Lower leg skin (tissue), 4 donors: Measurements from ENCODE around the gene ST6GALNAC3. TPM values are rescaled to one million over a fixed set of nuclear protein-coding genes. Genes with fewer than 3 reads are reported as not detected.

Source experiments
- DNase-seq, 2 donors: peaks; one replicate each; pipeline ENCODE4 v3.0.0-alpha.2; 2019; ENCODE audit warnings: low spot score in 2 of 2
- H3K4me3 ChIP-seq: fragments of 200-600 bp; sonication (generic); 2 replicates; pipeline ENCODE4 v1.5.1; 2017; ENCODE audit warnings: mild to moderate bottlenecking, low read depth; ENCODE audit not compliant: poor library complexity, severe bottlenecking
- POLR2A ChIP-seq, 2 donors: fragments of 450-650 bp; IDR thresholded peaks; one replicate each; pipeline ENCODE4 v1.6.1; 2016 to 2017; ENCODE audit warnings: antibody characterized with exemption in 2 of 2, mild to moderate bottlenecking in 1 of 2, moderate library complexity in 1 of 2
- WGBS, 2 donors: methylation state at CpG; one replicate each; pipeline ENCODE4 v1.1.5; 2018; 5-methylcytosine and 5-hydroxymethylcytosine counted together
- intact Hi-C: fragments of 100-400 bp; cut with DNase I; formaldehyde crosslinking; loops from one replicate; pipeline ENCODE4 v1.15.0; 2023; ENCODE audit warnings: low total_unique reads
- total RNA-seq, 4 donors: library from RNA; depleted of rRNA; stranded (reverse); fragments of >200 nt; gene quantifications; one replicate each; pipeline ENCODE4 v1.1.0, GENCODE V29; 2016
- TF ChIP-seq, protein P1 (sequence below), 3 donors: fragments of 450-650 bp; IDR thresholded peaks; one replicate each; pipeline ENCODE4 v1.5.1; 2016; ENCODE audit warnings: antibody characterized with exemption in 3 of 3, mild to moderate bottlenecking in 3 of 3, moderate library complexity in 2 of 3

Gene ST6GALNAC3
- total RNA-seq, 4 donors from 2014 or later, result 1.5 to 3.8 (median 3.0) TPM

DNA sequence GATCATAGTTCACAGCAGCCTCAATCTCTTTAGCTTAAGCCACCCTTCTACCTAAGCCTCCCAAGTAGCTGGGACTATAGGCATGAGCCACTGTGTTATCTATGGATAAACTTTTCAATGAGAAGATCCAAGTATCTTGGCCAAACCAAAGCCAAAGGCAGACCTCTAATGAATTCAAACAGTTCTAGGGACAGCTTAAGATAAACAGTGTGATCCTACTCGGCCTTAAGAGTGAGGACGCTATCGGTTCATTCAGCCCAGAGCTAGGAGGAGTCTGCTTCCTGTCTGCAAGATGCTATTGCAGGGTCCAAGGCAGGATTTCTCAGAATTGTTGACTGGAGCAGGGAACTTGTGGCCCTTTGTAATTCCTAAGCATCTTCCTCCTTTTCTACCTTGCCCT lies 368.7 kb downstream of the ST6GALNAC3 start:
- WGBS, 2 donors, result 71 to 91% methylated on average over 3 of the region's 3 CpGs
- H3K4me3 ChIP-seq, result no peak overlapping the region
- TF ChIP-seq POLR2A (IDR thresholded peaks at IDR 0.05), result no peak
- TF ChIP-seq, protein P1, sequence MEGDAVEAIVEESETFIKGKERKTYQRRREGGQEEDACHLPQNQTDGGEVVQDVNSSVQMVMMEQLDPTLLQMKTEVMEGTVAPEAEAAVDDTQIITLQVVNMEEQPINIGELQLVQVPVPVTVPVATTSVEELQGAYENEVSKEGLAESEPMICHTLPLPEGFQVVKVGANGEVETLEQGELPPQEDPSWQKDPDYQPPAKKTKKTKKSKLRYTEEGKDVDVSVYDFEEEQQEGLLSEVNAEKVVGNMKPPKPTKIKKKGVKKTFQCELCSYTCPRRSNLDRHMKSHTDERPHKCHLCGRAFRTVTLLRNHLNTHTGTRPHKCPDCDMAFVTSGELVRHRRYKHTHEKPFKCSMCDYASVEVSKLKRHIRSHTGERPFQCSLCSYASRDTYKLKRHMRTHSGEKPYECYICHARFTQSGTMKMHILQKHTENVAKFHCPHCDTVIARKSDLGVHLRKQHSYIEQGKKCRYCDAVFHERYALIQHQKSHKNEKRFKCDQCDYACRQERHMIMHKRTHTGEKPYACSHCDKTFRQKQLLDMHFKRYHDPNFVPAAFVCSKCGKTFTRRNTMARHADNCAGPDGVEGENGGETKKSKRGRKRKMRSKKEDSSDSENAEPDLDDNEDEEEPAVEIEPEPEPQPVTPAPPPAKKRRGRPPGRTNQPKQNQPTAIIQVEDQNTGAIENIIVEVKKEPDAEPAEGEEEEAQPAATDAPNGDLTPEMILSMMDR (IDR thresholded peaks at IDR 0.05), result no peak
- intact Hi-C loops, result no loop called here
- DNase-seq, result no peak

DNA sequence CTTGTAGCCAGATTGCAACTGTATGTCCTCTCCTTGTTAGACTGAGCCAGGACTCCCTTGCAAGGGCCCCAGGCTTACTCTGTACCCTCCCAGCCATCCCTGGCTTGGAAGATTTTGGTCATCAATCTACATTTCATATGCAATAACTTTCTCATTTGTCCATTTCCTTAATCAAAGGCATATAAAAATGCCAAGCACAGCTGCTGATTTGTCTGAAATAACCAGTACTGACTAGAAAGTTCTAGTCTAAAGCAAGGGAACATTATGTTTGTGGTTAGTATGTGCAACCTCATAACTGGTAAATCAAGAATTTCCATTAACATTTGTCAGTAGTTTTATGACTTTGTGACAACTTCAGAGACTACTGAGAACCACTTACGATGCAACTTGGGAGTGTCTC lies 370.2 kb downstream of the ST6GALNAC3 start:
- no peak for DNase-seq
- TF ChIP-seq, protein P1 (IDR thresholded peaks at IDR 0.05), result no peak
- TF ChIP-seq POLR2A (IDR thresholded peaks at IDR 0.05), result no peak
- H3K4me3 ChIP-seq, result no peak overlapping the region
- intact Hi-C loops, result no loop called here
- 27 to 48% methylated on average over 1 of the region's 1 CpG for WGBS, 2 donors

DNA sequence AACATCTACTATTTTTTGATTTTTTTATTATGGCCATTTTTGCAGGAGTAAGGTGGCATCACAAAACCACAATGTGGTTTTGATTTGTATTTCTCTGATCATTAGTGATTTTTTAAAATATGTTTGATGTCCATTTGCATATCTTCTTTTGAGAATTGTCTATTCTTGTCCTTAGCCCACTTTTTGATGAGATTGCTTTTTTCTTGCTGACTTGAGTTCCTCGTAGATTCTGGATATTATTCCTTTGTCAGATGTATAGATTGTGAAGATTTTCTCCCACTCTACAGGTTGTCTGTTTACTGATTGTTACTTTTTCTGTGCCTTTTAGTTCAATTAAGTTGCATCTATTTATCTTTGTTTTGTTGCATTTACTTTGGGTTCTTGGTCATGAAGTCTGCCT lies 375.7 kb downstream of the ST6GALNAC3 start:
- no peak for DNase-seq
- WGBS, 2 donors, result 93 to 94% methylated on average over 1 of the region's 1 CpG
- H3K4me3 ChIP-seq, result no peak overlapping the region
- TF ChIP-seq, protein P1 (IDR thresholded peaks at IDR 0.05), result no peak
- TF ChIP-seq POLR2A (IDR thresholded peaks at IDR 0.05), result no peak
- intact Hi-C loops, result no loop called here

DNA sequence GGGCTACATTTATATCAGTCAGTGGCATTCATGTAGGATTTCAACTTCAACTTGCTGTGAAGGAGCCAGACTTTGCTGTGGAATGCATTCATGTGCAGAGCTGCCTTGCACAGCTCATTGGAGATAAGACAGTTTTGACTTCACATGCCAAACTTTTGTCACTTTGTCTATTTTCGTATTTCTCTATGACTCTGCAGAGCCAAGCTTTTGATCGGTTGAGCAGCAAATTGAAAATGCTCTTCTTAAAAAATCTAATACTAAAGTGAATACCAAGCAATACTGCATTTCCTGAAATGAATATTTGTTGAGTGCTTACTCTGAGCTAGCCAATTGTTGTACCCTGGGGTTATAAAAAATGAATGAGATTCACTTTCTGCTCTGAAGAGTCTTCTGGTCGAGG lies 388.7 kb downstream of the ST6GALNAC3 start:
- WGBS, 2 donors, result 58 to 64% methylated on average over 3 of the region's 3 CpGs
- no peak overlapping the region for H3K4me3 ChIP-seq
- intact Hi-C loops, result no loop called here

DNA sequence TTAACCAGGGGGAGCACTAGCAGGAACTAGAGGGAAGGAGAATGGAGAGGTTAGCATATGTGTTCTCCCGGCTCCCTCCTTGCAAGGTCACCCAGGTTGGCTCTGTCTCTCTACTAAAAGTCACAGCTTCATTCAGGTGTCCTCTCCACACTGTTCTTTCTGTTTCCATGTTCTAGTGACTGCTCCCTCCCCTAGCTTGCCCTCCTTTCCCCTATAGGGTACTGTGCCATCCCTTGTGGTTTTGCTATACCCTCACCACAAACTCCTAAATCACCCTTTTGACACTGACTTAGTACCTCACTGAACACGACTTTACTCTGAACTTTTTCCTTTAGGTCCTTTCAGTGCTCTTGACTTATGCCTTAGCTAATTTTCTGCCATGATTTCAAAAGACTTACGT lies 389.3 kb downstream of the ST6GALNAC3 start:
- 80 to 81% methylated on average over 3 of the region's 3 CpGs for WGBS, 2 donors
- intact Hi-C loops, result no loop called here
- no peak for DNase-seq
- TF ChIP-seq, protein P1 (IDR thresholded peaks at IDR 0.05), result no peak
- TF ChIP-seq POLR2A (IDR thresholded peaks at IDR 0.05), result no peak
- no peak overlapping the region for H3K4me3 ChIP-seq

More for the DNA sequence above, 388.7 kb downstream of the ST6GALNAC3 start:
- DNase-seq, result no peak
- no peak for TF ChIP-seq POLR2A (IDR thresholded peaks at IDR 0.05)
- TF ChIP-seq, protein P1 (IDR thresholded peaks at IDR 0.05), result no peak

DNA sequence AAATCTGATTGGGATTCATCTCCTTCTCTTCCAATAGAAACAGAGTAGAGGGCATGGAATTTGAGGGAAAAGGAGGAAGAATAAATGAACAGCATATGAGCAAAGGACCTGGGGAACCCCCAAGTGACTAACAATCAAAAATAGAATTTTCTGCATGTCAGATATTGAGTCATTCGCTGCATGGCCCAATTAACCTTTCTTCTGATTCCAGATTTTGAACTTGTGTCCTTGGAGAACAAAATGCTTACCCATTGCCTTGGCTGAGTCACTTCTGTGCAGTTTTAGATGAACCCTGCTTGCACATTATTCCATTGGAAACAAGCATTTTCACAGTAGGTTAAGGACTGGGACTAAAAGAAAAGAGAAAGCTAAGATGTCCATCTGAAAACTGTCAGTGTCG lies 390.5 kb downstream of the ST6GALNAC3 start:
- intact Hi-C loops, result no loop called here
- DNase-seq, result no peak
- TF ChIP-seq POLR2A (IDR thresholded peaks at IDR 0.05), result no peak
- TF ChIP-seq, protein P1 (IDR thresholded peaks at IDR 0.05), result no peak
- WGBS, 2 donors, result 75 to 76% methylated on average over 2 of the region's 2 CpGs
- no peak overlapping the region for H3K4me3 ChIP-seq
